Natural killer cell (primary cell): ENCODE measurements around the gene COX7B2. TPM values are rescaled to one million over a fixed set of nuclear protein-coding genes. Genes with fewer than 3 reads are reported as not detected.

Experiments
- ATAC-seq, 3 donors: fragments of 150-1000 bp in 2 of 3; fragments of 200-7000 bp in 1 of 3; cut with Tn5 transposase; 1 replicate in 1 of 3; 2 replicates in 2 of 3; pipeline ENCODE4 v1.10.0; 2021; ENCODE audit warnings: mild to moderate bottlenecking in 2 of 3, moderate library complexity in 2 of 3
- DNase-seq, 2 donors: peaks; one replicate each; pipeline versions ENCODE4 v3.0.0 to v3.0.0-alpha.2; 2013 to 2021; ENCODE audit warnings: mixed read lengths in 1 of 2
- H3K27ac ChIP-seq: one replicate; pipeline ENCODE4 v1.5.1; 2013; ENCODE audit warnings: mild to moderate bottlenecking, low read length
- H3K27me3 ChIP-seq: one replicate; pipeline ENCODE4 v1.6.1; 2013; ENCODE audit warnings: low read length; ENCODE audit not compliant: control insufficient read depth, insufficient read depth
- H3K36me3 ChIP-seq: one replicate; pipeline ENCODE4 v1.6.1; 2013; ENCODE audit warnings: low read length; ENCODE audit not compliant: control insufficient read depth, insufficient read depth
- H3K4me1 ChIP-seq: one replicate; pipeline ENCODE4 v1.6.1; 2013; ENCODE audit warnings: low read length; ENCODE audit not compliant: control insufficient read depth, insufficient read depth
- H3K4me3 ChIP-seq: one replicate; pipeline ENCODE4 v1.5.1; 2013; ENCODE audit warnings: low read length
- H3K9me3 ChIP-seq: one replicate; pipeline ENCODE4 v1.6.1; 2013; ENCODE audit warnings: low read length; ENCODE audit not compliant: control insufficient read depth, insufficient read depth
- H3K27ac Mint-ChIP-seq, 2 donors: one replicate each; pipeline ENCODE4 v1.8.0; 2022; ENCODE audit warnings: mild to moderate bottlenecking in 2 of 2, mixed read lengths in 2 of 2, moderate library complexity in 1 of 2
- H3K27me3 Mint-ChIP-seq, 2 donors: one replicate each; pipeline ENCODE4 v1.8.0; 2022; ENCODE audit warnings: low read depth in 2 of 2, mixed read lengths in 2 of 2
- H3K36me3 Mint-ChIP-seq: one replicate; pipeline ENCODE4 v1.8.0; 2022; ENCODE audit warnings: mixed read lengths
- H3K4me1 Mint-ChIP-seq, 2 donors: one replicate each; pipeline ENCODE4 v1.8.0; 2022; ENCODE audit warnings: mixed read lengths in 2 of 2
- H3K4me3 Mint-ChIP-seq: one replicate; pipeline ENCODE4 v1.8.0; 2022; ENCODE audit warnings: mild to moderate bottlenecking, moderate library complexity, mixed read lengths
- H3K9me3 Mint-ChIP-seq, 2 donors: one replicate each; pipeline ENCODE4 v1.8.0; 2022; ENCODE audit warnings: mixed read lengths in 2 of 2
- CTCF ChIP-seq: fragments of 200-600 bp; IDR thresholded peaks from one replicate; pipeline ENCODE4 v1.8.0; 2022; ENCODE audit warnings: antibody characterized with exemption
- WGBS: methylation state at CpG from one replicate; pipeline ENCODE4 v1.1.7; 2013; ENCODE audit warnings: missing lambda C conversion rate; ENCODE audit not compliant: insufficient coverage; 5-methylcytosine and 5-hydroxymethylcytosine counted together
- intact Hi-C: fragments of 100-400 bp; cut with micrococcal nuclease; formaldehyde crosslinking; loops from one replicate; pipeline ENCODE4 v1.14.2; 2022
- total RNA-seq, 4 donors: library from RNA; stranded (reverse); fragments of 120-200 nt in 1 of 4; gene quantifications; one replicate each; pipeline versions ENCODE4 v1.2.3 to v1.2.4, GENCODE V29; 2013 to 2022

The COX7B2 gene
- total RNA-seq, 3 donors from 2014 or later (not counting 1 experiment from before 2014, with no cell fraction given) = not detected

DNA sequence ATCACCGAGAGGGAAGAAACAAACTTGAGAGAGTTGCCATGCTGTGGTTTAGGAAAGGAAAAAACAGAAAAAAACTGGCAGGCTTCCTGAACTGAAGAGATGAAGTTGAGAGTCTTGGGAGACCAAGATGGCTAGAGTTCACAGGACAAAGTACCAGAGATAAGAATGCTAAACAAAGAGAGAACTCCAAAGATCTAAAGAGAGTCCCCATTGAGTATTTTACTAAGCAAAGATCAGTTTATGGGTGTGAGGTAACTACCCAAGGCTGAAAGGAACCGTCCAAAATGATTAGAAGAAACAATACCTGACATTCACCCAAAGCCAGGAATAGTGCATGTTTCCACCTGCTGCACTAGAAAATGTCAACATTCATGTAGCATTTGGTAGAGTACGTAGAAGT lies 21.8 kb upstream of the COX7B2 start:
- no peaks in the 10 kb centered on the region for H3K4me1 Mint-ChIP-seq
- intact Hi-C loops = no loop called here
- H3K27ac Mint-ChIP-seq = no peak overlapping the region
- DNase-seq = no peak
- Histone ChIP-seq H3K27me3 (peaks cover 3% of the 10 kb centered on the region), H3K27ac (no peak overlapping the region), H3K4me3 (no peak overlapping the region), H3K36me3 (no peaks in the 10 kb centered on the region), H3K4me1 (no peaks in the 10 kb centered on the region), H3K9me3 (no peaks in the 10 kb centered on the region)
- 36% methylated on average over 2 of the region's 3 CpGs for WGBS
- H3K27me3 Mint-ChIP-seq = peaks cover 11 to 54% of the 10 kb centered on the region in 2 donors
- no peak for ATAC-seq
- no peak for TF ChIP-seq CTCF
- H3K4me3 Mint-ChIP-seq = no peak overlapping the region
- H3K9me3 Mint-ChIP-seq = no peaks in the 10 kb centered on the region
- no peaks in the 10 kb centered on the region for H3K36me3 Mint-ChIP-seq

DNA sequence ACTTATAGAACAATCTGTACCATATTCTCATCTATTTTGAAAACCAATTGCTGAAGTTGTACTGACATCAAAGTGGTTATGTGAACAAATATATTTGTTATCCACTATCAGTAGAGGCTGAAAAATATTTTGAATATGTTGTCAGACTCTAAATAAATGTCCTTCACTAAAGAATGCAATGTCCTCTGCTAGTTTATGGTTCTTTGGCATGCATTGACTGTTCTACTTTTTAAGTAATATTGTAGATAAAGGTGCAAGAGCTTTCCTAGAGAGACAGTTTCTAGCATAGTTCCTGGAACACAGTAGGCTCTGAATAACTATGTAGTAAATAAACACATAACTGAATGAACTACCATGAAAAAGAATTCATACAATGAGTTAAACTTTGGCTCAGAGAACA lies 18.2 kb upstream of the COX7B2 start:
- intact Hi-C loops = no loop called here
- peaks cover 3% of the 10 kb centered on the region for H3K27me3 ChIP-seq
- no peaks in the 10 kb centered on the region for H3K4me1 Mint-ChIP-seq
- H3K36me3 ChIP-seq = no peaks in the 10 kb centered on the region
- H3K27ac ChIP-seq = no peak overlapping the region
- H3K36me3 Mint-ChIP-seq = no peaks in the 10 kb centered on the region
- no peaks in the 10 kb centered on the region for H3K4me1 ChIP-seq
- no peak overlapping the region for H3K27ac Mint-ChIP-seq
- no peak overlapping the region for H3K4me3 Mint-ChIP-seq
- H3K9me3 Mint-ChIP-seq = no peaks in the 10 kb centered on the region
- H3K27me3 Mint-ChIP-seq = peaks cover 13 to 66% of the 10 kb centered on the region in 2 donors
- no peak overlapping the region for H3K4me3 ChIP-seq
- DNase-seq = no peak
- no peak for TF ChIP-seq CTCF
- ATAC-seq = no peak
- H3K9me3 ChIP-seq = no peaks in the 10 kb centered on the region

- no peak for ATAC-seq
Measured at GRCh38 chr4:46924789-46925529, 15.9 kb upstream of the COX7B2 start.

More at GRCh38 chr4:46924789-46925529, 15.9 kb upstream of the COX7B2 start:
- Mint-ChIP-seq H3K9me3 (no peaks in the 10 kb centered on the region), H3K27ac (no peak overlapping the region), H3K4me1 (no peaks in the 10 kb centered on the region), H3K27me3 (peaks cover 13 to 58% of the 10 kb centered on the region in 2 donors), H3K4me3 (no peak overlapping the region), H3K36me3 (no peaks in the 10 kb centered on the region)
- no peak overlapping the region for H3K4me3 ChIP-seq
- intact Hi-C loops = no loop called here
- H3K36me3 ChIP-seq = no peaks in the 10 kb centered on the region
- no peak for DNase-seq
- H3K4me1 ChIP-seq = no peaks in the 10 kb centered on the region
- TF ChIP-seq CTCF = no peak
- peaks cover 3% of the 10 kb centered on the region for H3K27me3 ChIP-seq
- H3K27ac ChIP-seq = no peak overlapping the region
- H3K9me3 ChIP-seq = no peaks in the 10 kb centered on the region
